HCT116 (cell line): ENCODE measurements around the gene FOXO6. TPM values are rescaled to one million over a fixed set of nuclear protein-coding genes. Genes with fewer than 3 reads are reported as not detected.

Experiments used
- ATAC-seq: fragments of 200-7000 bp; cut with Tn5 transposase; 2 replicates; pipeline ENCODE4 v1.9.1; 2020; ENCODE audit warnings: mild to moderate bottlenecking, moderate library complexity
- BruUV-seq: library from RNA; stranded (reverse); fragments of 400-500 nt; replicated peaks from 2 replicates; lab custom pipeline; 2021; lab: Mats Ljungman, UMichigan
- CTCF ChIA-PET: fragments of 300-600 bp; sonication (Branson Sonifier 250); formaldehyde crosslinking; loops from one replicate; lab custom pipeline; 2021; ENCODE audit warnings: antibody characterized with exemption; lab: Charles Lee
- POLR2A ChIA-PET: fragments of 300-600, 350-600 bp; sonication (Branson Sonifier 250); formaldehyde crosslinking; loops from one replicate; lab custom pipeline; 2021; ENCODE audit warnings: antibody characterized with exemption; lab: Charles Lee
- RAD21 ChIA-PET, 2 experiments: fragments of 300-600 bp; sonication (Branson Sonifier 250); formaldehyde crosslinking; loops; one replicate each; lab custom pipeline; 2023; ENCODE audit warnings: low total read pairs in 2 of 2; ENCODE audit not compliant: uncharacterized antibody in 2 of 2, unreplicated experiment in 2 of 2, low non-redundant PET in 1 of 2; lab: Charles Lee
- DNase-seq: peaks from one replicate; pipeline ENCODE4 v3.0.0-alpha.2; 2010; ENCODE audit warnings: low read depth, low spot score
- H2AFZ ChIP-seq: fragments of 200-600 bp; shearing (Covaris generic), sonication (generic); 2 replicates; pipeline ENCODE4 v1.6.1; 2017; ENCODE audit warnings: low read depth, mixed run types, mixed read lengths, antibody characterized with exemption, low read length; ENCODE audit not compliant: poor library complexity, severe bottlenecking
- H3K27ac ChIP-seq: 2 replicates; pipeline ENCODE4 v1.5.1; 2012; ENCODE audit warnings: low read depth, low read length
- H3K27me3 ChIP-seq: fragments of 200-600 bp; sonication (generic); 2 replicates; pipeline ENCODE4 v1.6.1; 2016; ENCODE audit warnings: mixed run types, low read length, mixed read lengths; ENCODE audit not compliant: insufficient read depth
- H3K36me3 ChIP-seq, 2 experiments: fragments of 200-500 bp in 1 of 2; fragments of 200-600 bp in 1 of 2; sonication (Bioruptor generic) in 1 of 2; sonication (generic) in 1 of 2; 2 replicates each; pipeline versions ENCODE4 v1.5.1 to v1.6.1; 2014 to 2016; ENCODE audit warnings: low read length in 2 of 2, inconsistent platforms in 1 of 2, mixed read lengths in 1 of 2, mixed run types in 1 of 2; ENCODE audit not compliant: insufficient read depth in 2 of 2, control insufficient read depth in 1 of 2
- H3K4me1 ChIP-seq, 2 experiments: fragments of 200-600 bp in 1 of 2; sonication (generic) in 1 of 2; 2 replicates each; pipeline versions ENCODE4 v1.5.1 to v1.6.1; 2012 to 2017; ENCODE audit warnings: low read length in 2 of 2, inconsistent platforms in 1 of 2, mild to moderate bottlenecking in 1 of 2, mixed read lengths in 1 of 2, mixed run types in 1 of 2, moderate library complexity in 1 of 2; ENCODE audit not compliant: insufficient read depth in 2 of 2, control insufficient read depth in 1 of 2
- H3K4me2 ChIP-seq: fragments of 200-600 bp; sonication (generic); 2 replicates; pipeline ENCODE4 v1.6.1; 2017; ENCODE audit warnings: mixed run types, low read length, mixed read lengths
- H3K4me3 ChIP-seq, 2 experiments: fragments of 200-600 bp in 1 of 2; sonication (generic) in 1 of 2; replicated peaks in 1 of 2; 2 replicates each; pipeline ENCODE4 v1.5.1; 2011 to 2016; ENCODE audit warnings: low read length in 2 of 2, control low read depth in 1 of 2, low read depth in 1 of 2, mild to moderate bottlenecking in 1 of 2, mixed read lengths in 1 of 2, mixed run types in 1 of 2
- H3K79me2 ChIP-seq: fragments of 200-600 bp; sonication (generic); 2 replicates; pipeline ENCODE4 v1.6.1; 2017; ENCODE audit warnings: mild to moderate bottlenecking, mixed run types, low read length, moderate library complexity, mixed read lengths; ENCODE audit not compliant: insufficient read depth
- H3K9ac ChIP-seq: fragments of 200-600 bp; sonication (generic); 2 replicates; pipeline ENCODE4 v1.6.1; 2016; ENCODE audit warnings: low read length, mixed read lengths
- H3K9me2 ChIP-seq: fragments of 200-600 bp; sonication (generic), shearing (Covaris generic); 2 replicates; pipeline ENCODE4 v1.6.1; 2017; ENCODE audit warnings: mixed run types, mild to moderate bottlenecking, moderate library complexity; ENCODE audit not compliant: insufficient read depth
- H3K9me3 ChIP-seq, 2 experiments: fragments of 200-500 bp in 1 of 2; fragments of 200-600 bp in 1 of 2; sonication (Bioruptor generic) in 1 of 2; sonication (generic) in 1 of 2; 2 replicates each; pipeline ENCODE4 v1.6.1; 2014 to 2017; ENCODE audit warnings: low read length in 2 of 2, mixed read lengths in 2 of 2, inconsistent platforms in 1 of 2, low read depth in 1 of 2, mild to moderate bottlenecking in 1 of 2, mixed run types in 1 of 2, moderate library complexity in 1 of 2; ENCODE audit not compliant: control insufficient read depth in 1 of 2, insufficient read depth in 1 of 2
- H4K20me1 ChIP-seq: fragments of 200-600 bp; sonication (generic), shearing (Covaris generic); 2 replicates; pipeline ENCODE4 v1.6.1; 2017; ENCODE audit warnings: mixed run types, mild to moderate bottlenecking, moderate library complexity; ENCODE audit not compliant: insufficient read depth
- CEBPB ChIP-seq: IDR thresholded peaks from 2 replicates; pipeline ENCODE4 v1.6.1; 2012; ENCODE audit warnings: low read depth
- EGR1 ChIP-seq: IDR thresholded peaks from 2 replicates; pipeline ENCODE4 v1.6.1; 2012; ENCODE audit warnings: low read depth
- EZH2phosphoT487 ChIP-seq: fragments of 200-600 bp; IDR thresholded peaks from 2 replicates; pipeline ENCODE4 v1.6.1; 2018; ENCODE audit warnings: antibody characterized with exemption, borderline replicate concordance
- FOSL1 ChIP-seq: IDR thresholded peaks from 2 replicates; pipeline ENCODE4 v1.6.1; 2012; ENCODE audit warnings: low read depth
- JUND ChIP-seq: IDR thresholded peaks from 2 replicates; pipeline ENCODE4 v1.6.1; 2012
- RAD21 ChIP-seq: IDR thresholded peaks from 2 replicates; pipeline ENCODE4 v1.6.1; 2012; ENCODE audit warnings: low read depth, mild to moderate bottlenecking
- SIN3A ChIP-seq: IDR thresholded peaks from 2 replicates; pipeline ENCODE4 v1.6.1; 2012; ENCODE audit warnings: low read depth
- SP1 ChIP-seq: IDR thresholded peaks from 2 replicates; pipeline ENCODE4 v1.6.1; 2012; ENCODE audit warnings: low read depth
- YY1 ChIP-seq: IDR thresholded peaks from 2 replicates; pipeline ENCODE4 v1.6.1; 2011; ENCODE audit warnings: low read length, low read depth, moderate library complexity, mild to moderate bottlenecking; ENCODE audit not compliant: insufficient replicate concordance; ENCODE audit errors: extremely low read depth
- ZFX ChIP-seq: fragments of 450-650 bp; IDR thresholded peaks from 2 replicates; pipeline ENCODE4 v1.6.1; 2017
- ZNF274 ChIP-seq: fragments of 200-500 bp; sonication (Bioruptor generic); IDR thresholded peaks from 2 replicates; pipeline ENCODE4 v1.6.1; 2014; ENCODE audit warnings: mild to moderate bottlenecking, low read depth, low read length, inconsistent platforms
- intact Hi-C: fragments of 100-400 bp; cut with micrococcal nuclease; formaldehyde crosslinking; loops from 2 replicates; pipeline ENCODE4 v1.10.0; 2022
- total RNA-seq: library from RNA; stranded (reverse); gene quantifications from one replicate; pipeline ENCODE4 v1.2.1, GENCODE V29; 2021; ENCODE audit not compliant: unreplicated experiment
- TF ChIP-seq, protein P1 (sequence below): IDR thresholded peaks from 2 replicates; pipeline ENCODE4 v1.6.1; 2012; ENCODE audit warnings: low read depth

FOXO6 gene
- total RNA-seq, 1 experiment from 2014 or later = 7.0 TPM

GRCh38 chr1:41367288-41367642 is 6.0 kb downstream of the FOXO6 start:
- Histone ChIP-seq H3K4me1 (peaks cover 9 to 28% of the 10 kb centered on the region in 2 experiments), H3K4me3 (no peak overlapping the region), H3K36me3 (no peaks in the 10 kb centered on the region), H3K9me2 (no peaks in the 10 kb centered on the region), H3K9me3 (no peaks in the 10 kb centered on the region), H3K79me2 (no peaks in the 10 kb centered on the region), H2AFZ (no peak overlapping the region), H4K20me1 (no peaks in the 10 kb centered on the region), H3K27ac (no peak overlapping the region), H3K9ac (no peak overlapping the region), H3K27me3 (no peaks in the 10 kb centered on the region), H3K4me2 (no peak overlapping the region)
- no TSS peak for BruUV-seq
- ChIA-PET CTCF (no interaction called here), POLR2A (no interaction called here), RAD21 (no interaction called here)
- intact Hi-C loops = no loop called here
- DNase-seq (no peak), ATAC-seq (no peak)
- TF ChIP-seq CEBPB = no peak
- TF ChIP-seq EZH2phosphoT487 = no peak
- no peak for TF ChIP-seq ZNF274
- no peak for TF ChIP-seq RAD21
- TF ChIP-seq SP1 = no peak
- TF ChIP-seq ZFX = no peak
- TF ChIP-seq, protein P1, sequence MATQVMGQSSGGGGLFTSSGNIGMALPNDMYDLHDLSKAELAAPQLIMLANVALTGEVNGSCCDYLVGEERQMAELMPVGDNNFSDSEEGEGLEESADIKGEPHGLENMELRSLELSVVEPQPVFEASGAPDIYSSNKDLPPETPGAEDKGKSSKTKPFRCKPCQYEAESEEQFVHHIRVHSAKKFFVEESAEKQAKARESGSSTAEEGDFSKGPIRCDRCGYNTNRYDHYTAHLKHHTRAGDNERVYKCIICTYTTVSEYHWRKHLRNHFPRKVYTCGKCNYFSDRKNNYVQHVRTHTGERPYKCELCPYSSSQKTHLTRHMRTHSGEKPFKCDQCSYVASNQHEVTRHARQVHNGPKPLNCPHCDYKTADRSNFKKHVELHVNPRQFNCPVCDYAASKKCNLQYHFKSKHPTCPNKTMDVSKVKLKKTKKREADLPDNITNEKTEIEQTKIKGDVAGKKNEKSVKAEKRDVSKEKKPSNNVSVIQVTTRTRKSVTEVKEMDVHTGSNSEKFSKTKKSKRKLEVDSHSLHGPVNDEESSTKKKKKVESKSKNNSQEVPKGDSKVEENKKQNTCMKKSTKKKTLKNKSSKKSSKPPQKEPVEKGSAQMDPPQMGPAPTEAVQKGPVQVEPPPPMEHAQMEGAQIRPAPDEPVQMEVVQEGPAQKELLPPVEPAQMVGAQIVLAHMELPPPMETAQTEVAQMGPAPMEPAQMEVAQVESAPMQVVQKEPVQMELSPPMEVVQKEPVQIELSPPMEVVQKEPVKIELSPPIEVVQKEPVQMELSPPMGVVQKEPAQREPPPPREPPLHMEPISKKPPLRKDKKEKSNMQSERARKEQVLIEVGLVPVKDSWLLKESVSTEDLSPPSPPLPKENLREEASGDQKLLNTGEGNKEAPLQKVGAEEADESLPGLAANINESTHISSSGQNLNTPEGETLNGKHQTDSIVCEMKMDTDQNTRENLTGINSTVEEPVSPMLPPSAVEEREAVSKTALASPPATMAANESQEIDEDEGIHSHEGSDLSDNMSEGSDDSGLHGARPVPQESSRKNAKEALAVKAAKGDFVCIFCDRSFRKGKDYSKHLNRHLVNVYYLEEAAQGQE = no peak

DNA sequence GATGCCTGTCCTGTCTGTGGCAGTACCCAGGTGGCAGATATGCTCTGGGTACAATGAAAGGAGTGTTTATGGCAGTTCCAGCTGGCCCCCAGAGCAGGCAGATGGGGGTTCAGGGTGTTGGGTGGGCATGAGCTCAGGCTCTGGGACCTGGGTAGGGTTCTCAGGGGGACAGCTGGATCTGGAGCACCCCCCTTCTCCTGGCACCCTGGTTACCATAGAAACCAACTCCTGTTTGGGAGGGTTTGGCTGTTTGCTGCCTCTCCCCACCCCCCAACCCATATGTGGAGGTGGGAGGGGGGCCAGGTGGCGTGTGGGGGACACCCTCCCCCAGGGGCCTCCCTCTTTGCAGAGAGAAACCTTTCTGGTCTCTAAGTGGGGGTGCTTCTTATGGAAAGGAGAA is 7.1 kb downstream of the FOXO6 start:
- no peaks in the 10 kb centered on the region for H3K9me2 ChIP-seq
- H3K36me3 ChIP-seq = no peaks in the 10 kb centered on the region
- no TSS peak for BruUV-seq
- CTCF ChIA-PET = no interaction called here
- no peaks in the 10 kb centered on the region for H3K27me3 ChIP-seq
- no peak for ATAC-seq
- TF ChIP-seq CEBPB (no peak), JUND (no peak), YY1 (no peak), EGR1 (no peak), SIN3A (no peak), FOSL1 (no peak), ZNF274 (no peak)
- TF ChIP-seq, protein P1 = no peak
- TF ChIP-seq, all 23 proteins: peak for 0
- intact Hi-C loops = no loop called here
- Histone ChIP-seq H3K9ac (no peak overlapping the region), H3K4me2 (no peak overlapping the region), H3K27ac (no peak overlapping the region), H3K9me3 (no peaks in the 10 kb centered on the region), H3K79me2 (no peaks in the 10 kb centered on the region), H3K4me3 (no peak overlapping the region), H4K20me1 (no peaks in the 10 kb centered on the region), H3K4me1 (peaks cover 10 to 23% of the 10 kb centered on the region in 2 experiments), H2AFZ (no peak overlapping the region)
- DNase-seq = no peak
- RAD21 ChIA-PET = no interaction called here
- POLR2A ChIA-PET = no interaction called here
